Keratinocyte (primary cell): ENCODE data around the gene TIE1. TPM values are rescaled to one million over a fixed set of nuclear protein-coding genes. Genes with fewer than 3 reads are reported as not detected.

Experiments used
- DNase-seq: peaks from one replicate; pipeline ENCODE4 v3.0.0-alpha.2; 2011; ENCODE audit warnings: low read depth, missing footprints, low spot score
- FAIRE-seq: peaks from 2 replicates; lab custom pipeline; 2011; peaks lifted over from hg19 to GRCh38; lab: Jason Lieb, UNC
- H2AFZ ChIP-seq: 2 replicates; pipeline ENCODE4 v1.6.0; 2012; ENCODE audit warnings: low read length, control low read depth, inconsistent platforms; ENCODE audit not compliant: control insufficient read depth
- H3K27ac ChIP-seq: 2 replicates; pipeline ENCODE4 v1.5.1; 2011; ENCODE audit warnings: low read length; ENCODE audit not compliant: control insufficient read depth, insufficient read depth
- H3K27me3 ChIP-seq: 3 replicates; pipeline ENCODE4 v1.6.0; 2011; ENCODE audit warnings: low read length; ENCODE audit not compliant: control insufficient read depth, insufficient read depth; ENCODE audit errors: extremely low read depth
- H3K36me3 ChIP-seq, 2 experiments: 2 replicates in 1 of 2; 3 replicates in 1 of 2; pipeline ENCODE4 v1.5.1; 2011; ENCODE audit warnings: low read length in 2 of 2, mild to moderate bottlenecking in 1 of 2; ENCODE audit not compliant: control insufficient read depth in 2 of 2, insufficient read depth in 2 of 2; ENCODE audit errors: extremely low read depth in 1 of 2
- H3K4me1 ChIP-seq: 3 replicates; pipeline ENCODE4 v1.5.1; 2011; ENCODE audit warnings: low read length; ENCODE audit not compliant: control insufficient read depth, insufficient read depth; ENCODE audit errors: extremely low read depth
- H3K4me2 ChIP-seq: 3 replicates; pipeline ENCODE4 v1.6.0; 2011; ENCODE audit warnings: low read depth, low read length; ENCODE audit not compliant: control insufficient read depth, insufficient read depth; ENCODE audit errors: extremely low read depth
- H3K4me3 ChIP-seq, 3 experiments: fragments of 200-600 bp in 1 of 3; sonication (generic) in 1 of 3; 2 replicates in 2 of 3; 3 replicates in 1 of 3; pipeline ENCODE4 v1.5.1; 2011 to 2016; ENCODE audit warnings: low read length in 3 of 3, mild to moderate bottlenecking in 3 of 3, control low read depth in 2 of 3, inconsistent platforms in 1 of 3, low read depth in 1 of 3, mixed read lengths in 1 of 3, mixed run types in 1 of 3, moderate library complexity in 1 of 3; ENCODE audit not compliant: control insufficient read depth in 2 of 3, insufficient read depth in 2 of 3; ENCODE audit errors: extremely low read depth in 1 of 3
- H3K79me2 ChIP-seq: 2 replicates; pipeline ENCODE4 v1.6.0; 2012; ENCODE audit warnings: low read length; ENCODE audit not compliant: control insufficient read depth, insufficient read depth
- H3K9ac ChIP-seq: 3 replicates; pipeline ENCODE4 v1.6.0; 2011; ENCODE audit warnings: low read length; ENCODE audit not compliant: control insufficient read depth, insufficient read depth; ENCODE audit errors: extremely low read depth
- H3K9me1 ChIP-seq: 3 replicates; pipeline ENCODE4 v1.6.0; 2011; ENCODE audit warnings: low read length; ENCODE audit not compliant: control insufficient read depth, insufficient read depth; ENCODE audit errors: extremely low read depth
- H3K9me3 ChIP-seq: 2 replicates; pipeline ENCODE4 v1.5.1; 2012; ENCODE audit warnings: low read depth, low read length; ENCODE audit not compliant: control insufficient read depth
- H4K20me1 ChIP-seq: 3 replicates; pipeline ENCODE4 v1.6.0; 2011; ENCODE audit warnings: low read length; ENCODE audit not compliant: control insufficient read depth, insufficient read depth; ENCODE audit errors: extremely low read depth
- CTCF ChIP-seq, 3 experiments: IDR thresholded peaks in 1 of 3; conservative IDR thresholded peaks in 1 of 3; optimal IDR thresholded peaks in 1 of 3; 2 replicates in 2 of 3; 3 replicates in 1 of 3; pipeline versions ENCODE3 to v1.5.1; 2011; ENCODE audit warnings: low read length in 3 of 3, mild to moderate bottlenecking in 3 of 3, moderate library complexity in 2 of 3, control low read depth in 1 of 3, inconsistent platforms in 1 of 3; ENCODE audit not compliant: insufficient read depth in 2 of 3; ENCODE audit errors: extremely low read depth in 1 of 3
- EZH2 ChIP-seq: IDR thresholded peaks from one replicate; pipeline ENCODE4 v1.6.1; 2012; ENCODE audit warnings: inconsistent platforms, mild to moderate bottlenecking, low read length, moderate library complexity
- dilution Hi-C: fragments of 300-500 bp; cut with MboI; formaldehyde crosslinking; loops from one replicate; pipeline ENCODE4 v1.7.0; 2020; ENCODE audit warnings: low sequenced_read_pairs; ENCODE audit not compliant: extremely low pct_ligation_motif_present
- polyA plus RNA-seq, 5 experiments: library from polyadenylated mRNA; depleted of rRNA in 3 of 5; stranded (reverse) in 3 of 5; stranded (forward) in 1 of 5; unstranded in 1 of 5; fragments of >200 nt; gene quantifications; 1 replicate in 1 of 5; 2 replicates in 3 of 5; 3 replicates in 1 of 5; pipeline versions ENCODE4 v1.2.1 to v1.2.3, GENCODE V29; 2011 to 2012; ENCODE audit warnings: missing spikeins in 2 of 5, low read depth in 1 of 5, low replicate concordance in 1 of 5

The TIE1 gene
- polyA plus RNA-seq, 1 donor (not counting 4 experiments of a cell fraction or from before 2014, with no cell fraction given), result not detected

GRCh38 chr1:43309405-43310025 lies 8.7 kb downstream of the TIE1 start:
- Histone ChIP-seq H3K9me3 (no peaks in the 10 kb centered on the region), H3K9me1 (no peaks in the 10 kb centered on the region), H3K4me3 (no peak overlapping the region), H4K20me1 (no peaks in the 10 kb centered on the region), H3K9ac (no peak overlapping the region), H3K4me2 (no peak overlapping the region), H3K79me2 (no peaks in the 10 kb centered on the region), H2AFZ (no peak overlapping the region), H3K27ac (no peak overlapping the region), H3K27me3 (peaks cover 7% of the 10 kb centered on the region), H3K36me3 (no peaks in the 10 kb centered on the region), H3K4me1 (no peaks in the 10 kb centered on the region)
- dilution Hi-C loops, result no loop called here
- TF ChIP-seq EZH2 (no peak), CTCF (optimal IDR thresholded peaks at IDR 0.05 in 1 of 3, IDR thresholded peaks at IDR 0.05 in 1 of 3, conservative IDR thresholded peaks at IDR 0.05 in 1 of 3; ENCODE audit: extremely low read depth in 1 of 3, insufficient read depth in 2 of 3, low read length in 3 of 3) (no peak)
- DNase-seq, result no peak
- FAIRE-seq, result no peak

- H3K27me3 ChIP-seq, result peaks cover 7% of the 10 kb centered on the region
- no peak overlapping the region for H3K9ac ChIP-seq
- no peak overlapping the region for H3K4me2 ChIP-seq
- H2AFZ ChIP-seq, result no peak overlapping the region
- H4K20me1 ChIP-seq, result no peaks in the 10 kb centered on the region
- no peaks in the 10 kb centered on the region for H3K9me1 ChIP-seq
- no peak for DNase-seq
- TF ChIP-seq CTCF (optimal IDR thresholded peaks at IDR 0.05 in 1 of 3, IDR thresholded peaks at IDR 0.05 in 1 of 3, conservative IDR thresholded peaks at IDR 0.05 in 1 of 3; ENCODE audit: extremely low read depth in 1 of 3, insufficient read depth in 2 of 3, low read length in 3 of 3), result no peak
- TF ChIP-seq EZH2, result no peak
- H3K36me3 ChIP-seq, result no peaks in the 10 kb centered on the region
- dilution Hi-C loops, result no loop called here
- no peak for FAIRE-seq
- H3K27ac ChIP-seq, result no peak overlapping the region
- H3K4me3 ChIP-seq, result no peak overlapping the region
- no peaks in the 10 kb centered on the region for H3K79me2 ChIP-seq
- no peaks in the 10 kb centered on the region for H3K9me3 ChIP-seq
- H3K4me1 ChIP-seq, result no peaks in the 10 kb centered on the region
Measured at GRCh38 chr1:43311521-43311920, 10.7 kb downstream of the TIE1 start.
